ENCODE results near the gene TCFL5.

The TCFL5 gene

GRCh38 chr20:62839816-62840215, 21.8 kb downstream of the TCFL5 start:
- H3K27ac ChIP-seq (ENCODE audit: low read depth, low read length), result no peak overlapping the region
- no peak overlapping the region for H3K4me3 ChIP-seq (ENCODE audit: low read length)
- peaks cover 3% of the 10 kb centered on the region for H3K27me3 ChIP-seq (ENCODE audit: control insufficient read depth, insufficient read depth, low read length)
- H3K9ac ChIP-seq (ENCODE audit: low read length), result no peak overlapping the region
- no peaks in the 10 kb centered on the region for H3K36me3 ChIP-seq (ENCODE audit: control insufficient read depth, insufficient read depth, low read length)
- H3K4me1 ChIP-seq (ENCODE audit: control insufficient read depth, insufficient read depth, low read length), result no peaks in the 10 kb centered on the region

- Histone ChIP-seq H3K27me3 (ENCODE audit: control insufficient read depth, insufficient read depth, low read length) (peaks cover 3% of the 10 kb centered on the region), H3K4me3 (ENCODE audit: low read length) (no peak overlapping the region), H3K27ac (ENCODE audit: low read depth, low read length) (no peak overlapping the region), H3K4me1 (ENCODE audit: control insufficient read depth, insufficient read depth, low read length) (no peaks in the 10 kb centered on the region), H3K36me3 (ENCODE audit: control insufficient read depth, insufficient read depth, low read length) (no peaks in the 10 kb centered on the region), H3K9ac (ENCODE audit: low read length) (no peak overlapping the region)
Measured at GRCh38 chr20:62839261-62839660, 22.4 kb downstream of the TCFL5 start.

GRCh38 chr20:62838128-62838891, 23.3 kb downstream of the TCFL5 start:
- no peak overlapping the region for H3K9ac ChIP-seq (ENCODE audit: low read length)
- no peak overlapping the region for H3K4me3 ChIP-seq (ENCODE audit: low read length)
- H3K36me3 ChIP-seq (ENCODE audit: control insufficient read depth, insufficient read depth, low read length), result no peaks in the 10 kb centered on the region
- H3K27ac ChIP-seq (ENCODE audit: low read depth, low read length), result no peak overlapping the region
- H3K27me3 ChIP-seq (ENCODE audit: control insufficient read depth, insufficient read depth, low read length), result peaks cover 3% of the 10 kb centered on the region
- H3K4me1 ChIP-seq (ENCODE audit: control insufficient read depth, insufficient read depth, low read length), result no peaks in the 10 kb centered on the region

- H3K36me3 ChIP-seq (ENCODE audit: control insufficient read depth, insufficient read depth, low read length), result no peaks in the 10 kb centered on the region
- H3K4me1 ChIP-seq (ENCODE audit: control insufficient read depth, insufficient read depth, low read length), result no peaks in the 10 kb centered on the region
- peaks cover 3% of the 10 kb centered on the region for H3K27me3 ChIP-seq (ENCODE audit: control insufficient read depth, insufficient read depth, low read length)
- no peak overlapping the region for H3K27ac ChIP-seq (ENCODE audit: low read depth, low read length)
- no peak overlapping the region for H3K9ac ChIP-seq (ENCODE audit: low read length)
- no peak overlapping the region for H3K4me3 ChIP-seq (ENCODE audit: low read length)
Measured at GRCh38 chr20:62837790-62838127, 23.9 kb downstream of the TCFL5 start.

GRCh38 chr20:62836967-62837490, 24.6 kb downstream of the TCFL5 start:
- Histone ChIP-seq H3K27me3 (ENCODE audit: control insufficient read depth, insufficient read depth, low read length) (peaks cover 3% of the 10 kb centered on the region), H3K36me3 (ENCODE audit: control insufficient read depth, insufficient read depth, low read length) (no peaks in the 10 kb centered on the region), H3K27ac (ENCODE audit: low read depth, low read length) (no peak overlapping the region), H3K4me1 (ENCODE audit: control insufficient read depth, insufficient read depth, low read length) (no peaks in the 10 kb centered on the region), H3K4me3 (ENCODE audit: low read length) (no peak overlapping the region), H3K9ac (ENCODE audit: low read length) (no peak overlapping the region)

GRCh38 chr20:62835931-62836861, 25.4 kb downstream of the TCFL5 start:
- no peaks in the 10 kb centered on the region for H3K4me1 ChIP-seq (ENCODE audit: control insufficient read depth, insufficient read depth, low read length)
- no peak overlapping the region for H3K4me3 ChIP-seq (ENCODE audit: low read length)
- peaks cover 3% of the 10 kb centered on the region for H3K27me3 ChIP-seq (ENCODE audit: control insufficient read depth, insufficient read depth, low read length)
- no peak overlapping the region for H3K9ac ChIP-seq (ENCODE audit: low read length)
- no peak overlapping the region for H3K27ac ChIP-seq (ENCODE audit: low read depth, low read length)
- no peaks in the 10 kb centered on the region for H3K36me3 ChIP-seq (ENCODE audit: control insufficient read depth, insufficient read depth, low read length)

GRCh38 chr20:62834967-62835730, 26.5 kb downstream of the TCFL5 start:
- Histone ChIP-seq H3K36me3 (ENCODE audit: control insufficient read depth, insufficient read depth, low read length) (no peaks in the 10 kb centered on the region), H3K4me1 (ENCODE audit: control insufficient read depth, insufficient read depth, low read length) (no peaks in the 10 kb centered on the region), H3K27ac (ENCODE audit: low read depth, low read length) (no peak overlapping the region), H3K27me3 (ENCODE audit: control insufficient read depth, insufficient read depth, low read length) (peaks cover 3% of the 10 kb centered on the region), H3K9ac (ENCODE audit: low read length) (no peak overlapping the region), H3K4me3 (ENCODE audit: low read length) (no peak overlapping the region)

- Histone ChIP-seq H3K4me3 (ENCODE audit: low read length) (no peak overlapping the region), H3K27ac (ENCODE audit: low read depth, low read length) (no peak overlapping the region), H3K4me1 (ENCODE audit: control insufficient read depth, insufficient read depth, low read length) (no peaks in the 10 kb centered on the region), H3K27me3 (ENCODE audit: control insufficient read depth, insufficient read depth, low read length) (peaks cover 3% of the 10 kb centered on the region), H3K36me3 (ENCODE audit: control insufficient read depth, insufficient read depth, low read length) (no peaks in the 10 kb centered on the region), H3K9ac (ENCODE audit: low read length) (no peak overlapping the region)
Measured at GRCh38 chr20:62832951-62833391, 28.7 kb downstream of the TCFL5 start.

- Histone ChIP-seq H3K9ac (ENCODE audit: low read length) (peak overlapping the region; percentile 41), H3K27ac (ENCODE audit: low read depth, low read length) (no peak overlapping the region), H3K4me3 (ENCODE audit: low read length) (peak overlapping the region; percentile 38), H3K4me1 (ENCODE audit: control insufficient read depth, insufficient read depth, low read length) (no peaks in the 10 kb centered on the region), H3K36me3 (ENCODE audit: control insufficient read depth, insufficient read depth, low read length) (no peaks in the 10 kb centered on the region), H3K27me3 (ENCODE audit: control insufficient read depth, insufficient read depth, low read length) (peaks cover 3% of the 10 kb centered on the region)
Measured at GRCh38 chr20:62832212-62832922, 29.3 kb downstream of the TCFL5 start.

GRCh38 chr20:62831854-62832211, 29.8 kb downstream of the TCFL5 start:
- Histone ChIP-seq H3K9ac (ENCODE audit: low read length) (no peak overlapping the region), H3K4me1 (ENCODE audit: control insufficient read depth, insufficient read depth, low read length) (no peaks in the 10 kb centered on the region), H3K27me3 (ENCODE audit: control insufficient read depth, insufficient read depth, low read length) (peaks cover 3% of the 10 kb centered on the region), H3K36me3 (ENCODE audit: control insufficient read depth, insufficient read depth, low read length) (no peaks in the 10 kb centered on the region), H3K4me3 (ENCODE audit: low read length) (no peak overlapping the region), H3K27ac (ENCODE audit: low read depth, low read length) (no peak overlapping the region)

- Histone ChIP-seq H3K4me3 (ENCODE audit: low read length) (no peak overlapping the region), H3K36me3 (ENCODE audit: control insufficient read depth, insufficient read depth, low read length) (no peaks in the 10 kb centered on the region), H3K27me3 (ENCODE audit: control insufficient read depth, insufficient read depth, low read length) (peaks cover 3% of the 10 kb centered on the region), H3K27ac (ENCODE audit: low read depth, low read length) (no peak overlapping the region), H3K4me1 (ENCODE audit: control insufficient read depth, insufficient read depth, low read length) (no peaks in the 10 kb centered on the region), H3K9ac (ENCODE audit: low read length) (no peak overlapping the region)
Measured at GRCh38 chr20:62831361-62831788, 30.2 kb downstream of the TCFL5 start.
